HG02981 (cell line): ENCODE data around the gene NDUFB6.
"Not testable (repeated sequence)": the region's sequence is repeated elsewhere in the genome, so short reads cannot be mapped to it uniquely, and the experiment has no call there.

Experiments
- ATAC-seq: cut with Tn5 transposase; IDR thresholded peaks from one replicate; pipeline ENCODE4 v1.9.1; 2021; ENCODE audit warnings: mild to moderate bottlenecking, moderate library complexity; ENCODE audit not compliant: unreplicated experiment

Gene NDUFB6

DNA sequence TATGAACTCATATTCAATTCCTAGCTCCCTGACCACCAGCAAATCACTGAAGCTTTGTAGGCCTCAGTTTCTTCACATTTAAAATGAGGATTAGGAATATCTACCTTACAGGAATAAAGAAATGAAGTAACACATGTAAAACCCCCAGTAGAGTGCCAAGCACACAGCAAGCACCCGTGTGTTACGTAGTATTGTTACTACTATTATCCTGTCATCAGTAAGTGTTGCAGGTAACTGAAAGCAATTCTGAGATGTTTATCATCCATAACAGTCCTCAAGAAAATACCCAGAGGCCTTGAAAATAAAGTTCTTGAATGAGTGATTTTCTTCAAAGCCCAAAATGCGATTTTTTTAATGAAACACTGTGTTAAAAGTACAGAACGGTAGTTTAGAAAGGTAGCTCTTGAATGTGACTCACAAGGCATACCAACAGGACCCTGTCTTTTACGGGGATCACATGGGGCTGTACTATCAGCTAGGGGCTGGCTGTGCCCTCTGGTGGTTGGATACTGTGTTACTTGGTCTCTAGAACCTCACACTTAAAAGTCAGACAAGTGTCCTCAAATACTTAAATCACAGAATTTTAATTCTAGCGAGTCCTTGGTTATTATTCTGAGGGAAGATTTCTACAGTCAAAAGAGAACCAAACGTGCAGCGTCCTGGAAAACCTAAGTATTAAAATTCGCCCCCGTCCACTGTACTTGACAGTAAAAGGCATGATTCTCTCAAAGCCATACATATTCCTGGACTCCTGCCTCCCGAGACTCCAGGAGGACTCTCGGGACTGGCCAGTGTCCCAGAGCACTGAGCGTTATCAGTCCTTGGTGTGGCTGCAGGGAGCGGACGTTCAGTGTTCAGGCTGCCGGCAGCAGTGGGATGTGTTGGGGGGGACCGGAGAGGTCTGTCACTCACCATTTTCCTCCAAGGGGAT, 725 bp downstream of the NDUFB6 start:
- ATAC-seq: peak; percentile 92

DNA sequence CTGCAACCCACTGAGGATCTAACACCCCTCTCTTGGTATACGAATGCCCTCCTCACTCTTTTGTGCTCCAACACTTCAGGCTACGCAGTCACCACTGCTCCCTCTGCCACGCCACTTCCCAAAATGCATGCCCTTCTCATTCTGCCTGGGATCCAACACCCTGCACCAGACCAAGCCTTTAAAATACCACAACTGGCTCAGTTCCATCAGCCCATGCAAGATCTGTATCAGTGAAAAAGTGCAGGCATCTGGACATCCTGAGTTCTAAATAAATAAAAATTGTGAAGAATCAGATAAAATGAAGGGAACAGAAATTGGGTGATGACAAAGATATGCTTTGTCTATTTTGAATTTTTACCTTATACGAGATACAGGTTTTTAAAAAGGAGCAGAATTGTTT, 2.7 kb downstream of the NDUFB6 start:
- no peak for ATAC-seq

DNA sequence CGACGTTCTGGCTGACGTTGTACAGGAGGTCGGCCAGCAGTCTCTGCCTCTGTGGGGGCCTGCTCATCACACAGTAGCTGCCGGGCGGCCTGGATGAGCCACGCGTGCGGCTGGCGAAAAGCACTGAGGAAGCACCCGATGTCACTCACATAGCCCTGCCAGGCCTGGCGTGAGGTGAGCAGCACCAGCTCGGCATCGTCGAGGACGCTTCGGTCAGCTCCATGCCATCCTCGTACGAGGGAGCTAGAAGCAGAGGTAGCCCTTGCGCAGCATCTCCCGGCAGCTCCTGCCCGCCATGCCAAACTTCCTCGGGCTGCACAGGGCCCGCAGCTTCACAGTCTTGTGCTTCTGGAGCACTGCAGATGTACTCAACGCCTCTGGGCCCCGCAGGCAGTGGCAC, 6.2 kb downstream of the NDUFB6 start:
- no peak for ATAC-seq

DNA sequence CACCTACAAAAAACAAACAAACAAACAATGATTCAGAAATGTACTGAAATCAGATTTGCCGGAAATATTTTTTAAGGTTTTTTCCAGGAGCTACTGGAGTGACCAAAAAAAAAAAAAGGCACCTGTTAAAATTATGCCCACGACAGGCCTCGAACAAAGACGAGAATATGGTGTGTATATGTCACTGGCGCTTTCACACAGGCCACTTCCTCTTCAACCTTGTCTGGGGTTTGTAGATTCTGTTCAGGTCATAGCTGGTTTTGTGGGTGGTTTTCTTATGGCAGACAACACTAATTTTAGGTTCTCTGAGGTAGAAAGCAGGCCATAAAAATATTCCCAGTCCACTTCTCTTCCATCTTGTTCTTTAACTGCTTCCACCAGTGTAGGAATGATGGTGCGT, 7.0 kb downstream of the NDUFB6 start:
- ATAC-seq: no peak

DNA sequence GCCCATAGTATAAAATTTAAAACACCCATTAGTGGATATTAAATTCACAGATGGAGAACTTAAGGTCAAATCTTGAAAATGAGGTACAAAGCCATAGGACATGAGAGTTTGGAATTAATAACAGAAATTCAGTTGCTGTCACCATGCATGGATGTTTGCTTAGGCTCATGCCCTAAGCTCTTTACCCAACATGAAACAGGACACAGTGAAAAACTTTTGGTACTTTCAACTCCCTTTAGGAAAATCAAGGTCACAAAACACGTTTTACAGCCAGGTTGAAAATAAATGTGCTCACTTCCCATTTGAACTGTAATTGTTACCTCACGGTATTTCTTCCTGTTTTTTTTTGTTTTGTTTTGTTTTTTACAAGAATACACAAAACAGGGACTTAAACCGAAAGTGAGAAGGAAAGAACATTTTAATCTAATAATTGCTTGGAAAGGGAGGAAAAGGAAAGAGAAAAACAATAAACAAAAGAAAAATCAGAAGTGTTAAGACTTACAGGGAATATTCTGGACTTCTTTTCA, 14.5 kb downstream of the NDUFB6 start:
- no peak for ATAC-seq

DNA sequence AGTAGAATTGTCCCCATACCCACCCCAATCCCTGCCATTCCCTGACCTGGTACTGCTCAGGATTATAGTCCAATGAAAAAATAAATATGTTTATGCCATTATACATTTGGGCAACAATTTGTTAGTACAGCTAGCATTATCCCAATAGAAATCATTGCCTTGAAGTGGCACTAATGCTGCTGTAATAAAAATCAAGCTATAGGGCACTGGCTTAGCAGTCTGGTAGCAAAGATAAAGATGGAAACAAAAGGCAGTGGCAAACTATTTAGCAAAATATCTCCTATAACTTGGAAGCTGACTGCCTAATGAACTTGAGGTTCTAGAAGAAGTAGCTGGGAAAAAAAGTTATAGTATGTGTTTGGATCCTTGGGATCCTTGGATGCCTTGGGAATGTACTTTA, 18.4 kb downstream of the NDUFB6 start:
- ATAC-seq: no peak

DNA sequence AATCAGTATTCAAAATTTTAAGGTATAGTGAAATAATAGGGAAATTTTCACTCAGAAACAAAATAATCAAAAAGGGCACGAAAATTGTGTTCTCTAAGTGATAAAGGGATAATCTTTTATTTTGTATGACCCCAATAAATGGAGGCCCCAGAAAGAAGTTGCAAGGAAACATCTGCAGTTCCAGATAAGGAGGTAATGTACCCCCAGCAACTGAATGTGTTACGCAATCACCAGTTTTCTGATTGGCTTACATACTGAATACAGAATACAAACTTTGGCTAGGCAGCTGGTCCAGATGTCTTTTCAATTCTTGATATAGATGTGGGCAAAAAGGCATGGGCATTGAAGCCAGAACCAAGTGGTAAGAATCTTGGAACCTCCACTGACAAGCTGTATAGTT, 18.9 kb downstream of the NDUFB6 start:
- ATAC-seq: no peak

DNA sequence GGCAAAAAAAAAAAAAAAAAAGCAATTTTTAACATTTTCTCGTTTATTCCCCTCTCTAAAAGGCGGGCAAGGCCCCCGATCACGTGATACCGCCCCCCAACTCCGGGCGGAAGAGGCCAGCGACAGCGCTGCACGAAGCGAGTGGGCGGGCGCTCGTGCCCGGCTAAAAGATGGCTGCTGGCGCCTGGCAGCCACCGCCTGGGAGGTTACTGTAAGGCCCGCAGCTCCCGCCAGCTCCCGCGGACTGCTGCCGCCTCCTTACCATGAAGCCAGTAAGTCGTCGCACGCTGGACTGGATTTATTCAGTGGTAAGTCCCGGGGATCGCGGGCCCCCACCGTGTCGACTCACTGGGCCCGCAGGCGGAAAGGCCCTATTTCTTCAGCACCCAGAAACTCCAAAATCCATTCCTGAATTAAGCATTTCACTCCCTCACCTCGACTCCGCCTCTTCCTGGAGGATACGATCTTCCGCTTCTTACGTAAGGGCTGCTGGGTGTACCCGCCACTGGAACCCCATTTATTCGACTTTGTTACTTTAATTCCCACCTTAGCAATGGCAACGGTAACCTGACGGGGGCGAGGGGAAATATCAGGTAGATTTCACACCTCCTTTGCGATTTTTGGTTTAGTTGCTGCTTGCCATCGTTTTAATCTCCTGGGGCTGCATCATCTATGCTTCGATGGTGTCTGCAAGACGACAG, 20.6 kb downstream of the NDUFB6 start, which contains the start of the genes SMIM27 and TOPORS:
Gene SMIM27, plus strand, starts transcription at position 156 of the 701 bp plus-strand sequence. Its CDS starts 108 bp downstream, at position 264.
Gene TOPORS, minus strand, starts transcription at position 415 of the 701 bp plus-strand sequence. Its CDS starts 150 bp downstream, at position 265.
- peak; percentile 73 for ATAC-seq

DNA sequence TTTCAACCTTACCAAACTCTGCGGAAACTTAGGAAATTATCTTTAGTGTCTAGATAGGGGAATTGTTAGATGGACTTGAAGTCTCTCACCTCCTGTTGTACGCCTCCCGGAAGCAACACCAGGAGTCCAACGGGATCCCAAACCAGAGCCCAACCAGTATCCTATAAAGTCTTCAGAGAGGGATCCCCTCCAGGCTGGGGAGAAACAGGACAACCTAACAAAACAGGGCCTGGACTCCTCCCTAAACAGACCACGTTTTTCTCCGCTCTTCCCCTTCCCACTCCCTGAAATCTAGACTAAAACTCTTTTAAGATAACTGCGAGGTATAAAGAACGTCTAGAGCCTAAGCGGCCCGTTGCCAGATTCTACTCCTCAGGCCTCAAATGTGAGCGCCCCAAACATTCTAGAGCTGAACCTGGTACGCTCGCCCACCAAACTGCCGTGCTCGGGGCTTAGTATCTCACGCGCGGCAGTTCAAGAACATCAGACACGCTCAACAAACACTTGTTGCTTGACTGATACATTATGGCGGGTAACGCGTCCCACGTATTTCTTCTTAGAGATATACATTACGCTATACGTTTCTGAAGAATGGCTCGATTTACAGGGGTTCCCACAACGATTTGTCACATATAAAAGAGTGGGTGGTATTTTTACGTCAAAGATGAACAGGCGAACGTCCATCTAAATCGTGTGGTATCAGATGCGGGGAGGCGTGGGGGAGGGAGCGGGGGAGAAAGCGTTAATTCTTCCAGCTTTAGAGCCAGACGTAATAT, 21.5 kb downstream of the NDUFB6 start:
- peak; percentile 4 for ATAC-seq

DNA sequence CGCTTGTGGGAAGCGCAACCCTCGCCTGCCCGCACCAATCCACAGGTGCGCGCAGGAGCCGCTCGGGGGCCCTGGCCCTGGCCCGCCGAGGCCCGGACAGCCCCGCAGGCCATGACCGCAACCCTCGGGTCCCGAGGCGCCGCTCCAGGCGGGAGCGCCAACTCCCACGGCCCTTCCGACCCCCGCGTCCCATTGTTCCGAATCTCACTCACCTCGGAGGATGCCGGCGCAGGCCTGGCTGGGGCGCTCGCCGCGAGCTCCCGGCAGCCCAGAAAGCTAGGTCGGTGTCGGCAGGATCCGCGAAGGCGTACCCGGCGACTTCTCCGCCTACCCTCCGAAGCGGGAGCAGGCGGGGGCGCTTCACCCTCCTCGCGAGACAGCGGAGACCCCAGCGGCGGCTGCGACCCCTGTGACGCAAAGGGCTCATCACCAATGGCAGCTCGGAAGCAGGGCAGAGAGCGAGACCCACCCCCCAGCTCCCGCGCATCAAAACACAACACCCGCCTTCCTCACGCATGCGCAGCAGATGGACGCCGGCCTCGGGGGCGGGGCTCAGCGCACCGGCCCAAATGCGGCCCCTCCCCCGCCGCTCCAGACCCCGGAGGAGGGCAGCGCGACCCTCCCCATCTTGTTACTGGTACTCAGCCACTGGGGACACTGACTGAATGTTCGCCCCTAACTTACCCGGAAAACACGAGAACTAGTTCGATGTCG, 22.2 kb downstream of the NDUFB6 start:
- peak; percentile 69 for ATAC-seq

DNA sequence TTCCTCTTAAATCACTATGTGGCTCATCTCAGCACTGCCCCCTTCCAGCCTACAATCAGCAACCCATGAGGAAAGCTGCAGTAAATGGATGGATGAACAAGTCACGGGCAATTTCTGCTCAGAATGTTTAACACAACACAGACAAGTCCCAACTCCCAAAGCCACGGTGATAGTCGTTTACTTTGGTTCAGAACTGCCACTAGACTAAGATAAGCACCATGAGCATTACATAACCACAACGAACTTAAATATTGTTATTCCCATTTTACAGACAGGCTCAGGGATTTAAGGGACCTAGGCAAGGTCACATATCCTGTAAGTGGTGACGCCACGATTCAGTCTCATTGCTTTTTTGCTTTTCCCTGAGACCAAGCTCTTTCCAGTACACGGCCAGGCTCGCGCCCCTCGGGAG, 22.8 kb downstream of the NDUFB6 start:
- no peak for ATAC-seq

DNA sequence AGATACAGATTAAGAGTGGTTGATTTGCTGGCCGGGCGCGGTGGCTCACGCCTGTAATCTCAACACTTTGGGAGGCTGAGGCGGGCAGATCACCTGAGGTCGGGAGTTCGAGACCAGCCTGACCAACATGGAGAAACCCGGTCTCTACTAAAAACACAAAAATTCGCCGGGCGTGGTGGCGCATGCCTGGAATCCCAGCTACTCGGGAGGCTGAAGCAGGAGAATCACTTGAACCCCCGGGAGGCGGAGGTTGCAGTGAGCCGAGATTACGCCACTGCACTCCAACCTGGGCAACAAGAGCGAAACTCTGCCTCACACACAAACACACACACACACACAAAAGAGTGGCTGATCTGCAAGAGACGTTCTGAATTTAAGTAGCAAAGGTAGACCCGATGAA, 24.7 kb downstream of the NDUFB6 start:
- not testable (repeated sequence) for ATAC-seq

DNA sequence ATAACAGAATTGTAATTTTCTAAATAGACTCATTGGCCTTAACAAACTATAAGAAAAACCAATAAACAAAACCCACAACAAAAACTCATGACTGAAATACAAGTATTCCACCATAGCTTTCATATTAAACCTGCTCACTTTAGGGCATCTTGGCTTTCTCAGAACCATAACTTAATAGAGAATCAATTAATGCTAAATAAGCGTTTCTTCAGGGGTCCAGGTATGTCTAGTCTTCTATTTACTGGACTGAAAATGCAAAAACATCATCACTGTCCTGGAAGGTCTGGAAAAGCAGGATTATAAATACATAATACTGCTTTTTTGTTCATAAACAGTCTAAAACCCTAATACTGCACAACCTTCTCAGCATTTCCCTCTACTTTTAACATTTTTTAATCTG, 27.1 kb downstream of the NDUFB6 start:
- ATAC-seq: no peak

DNA sequence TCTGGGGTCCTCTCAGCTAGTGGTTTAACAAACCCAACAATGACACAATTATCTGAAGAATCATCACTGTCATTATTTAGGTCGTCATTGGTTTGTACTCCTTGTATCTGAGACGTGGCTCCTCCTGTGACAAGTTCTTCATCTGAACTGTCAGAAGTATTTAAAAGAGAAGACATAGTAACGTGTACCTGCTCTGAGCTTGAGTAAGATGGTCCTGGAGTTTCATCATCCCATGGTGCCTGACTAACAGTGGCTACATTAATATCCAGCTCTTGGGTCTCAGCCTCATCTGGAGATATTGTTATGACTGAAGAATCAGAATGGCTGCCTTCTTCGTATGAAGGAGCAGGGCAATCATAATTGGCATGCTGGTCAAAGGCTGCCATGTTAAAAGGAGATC, 29.9 kb downstream of the NDUFB6 start:
- no peak for ATAC-seq

DNA sequence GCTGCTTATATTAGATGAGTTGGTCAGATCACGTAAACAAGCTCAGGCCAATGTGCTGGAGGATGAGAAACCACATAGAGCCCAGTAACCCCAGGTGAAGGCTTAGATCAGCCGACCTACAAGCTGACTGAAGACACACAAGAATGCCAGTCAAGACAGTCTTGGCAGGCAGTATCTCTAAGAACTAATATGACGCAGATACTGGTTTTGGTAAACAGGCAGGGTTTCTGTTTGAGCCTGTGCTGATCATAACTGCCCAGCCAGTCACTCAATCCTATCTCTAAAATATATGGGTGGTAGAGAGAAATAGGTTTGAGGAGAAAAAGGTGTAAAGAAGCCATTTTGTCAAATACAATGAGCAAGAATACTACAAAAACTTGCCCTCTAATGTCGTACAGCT, 39.1 kb downstream of the NDUFB6 start:
- ATAC-seq: no peak

DNA sequence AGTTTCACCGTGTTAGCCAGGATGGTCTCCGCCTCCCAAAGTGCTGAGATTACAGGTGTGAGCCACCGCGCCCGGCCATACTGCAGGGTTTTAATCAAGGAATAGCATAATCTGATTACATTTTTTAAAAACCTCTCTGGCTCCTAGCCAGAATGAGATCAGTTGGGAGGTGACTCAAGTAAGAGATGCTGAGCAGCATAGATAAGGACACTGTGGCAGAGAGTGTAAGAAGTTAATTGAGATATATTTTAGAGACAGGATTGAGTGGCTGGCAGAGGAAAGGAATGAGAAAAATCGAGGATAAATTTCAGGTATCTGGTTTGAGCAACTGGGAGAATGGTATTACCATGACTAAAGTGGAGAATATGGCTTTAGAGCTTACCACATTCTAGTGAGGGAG, 39.6 kb downstream of the NDUFB6 start:
- ATAC-seq: no peak

DNA sequence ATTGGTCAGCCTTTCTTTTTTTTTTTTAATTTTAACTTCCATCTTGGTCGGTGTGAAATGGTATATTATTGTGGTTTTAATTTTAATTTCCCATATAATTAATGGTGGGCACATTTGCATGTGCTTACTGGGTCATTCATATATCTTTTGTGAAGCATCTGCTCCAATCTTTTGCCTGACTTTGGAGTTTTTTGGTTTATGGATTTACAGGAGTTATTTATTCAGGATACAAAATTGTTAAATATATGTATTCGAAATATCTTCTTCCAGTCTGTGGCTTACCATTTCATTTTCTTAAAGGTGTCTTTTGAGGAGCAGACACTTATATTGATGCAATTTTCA, 46.3 kb downstream of the NDUFB6 start:
- ATAC-seq: no peak

DNA sequence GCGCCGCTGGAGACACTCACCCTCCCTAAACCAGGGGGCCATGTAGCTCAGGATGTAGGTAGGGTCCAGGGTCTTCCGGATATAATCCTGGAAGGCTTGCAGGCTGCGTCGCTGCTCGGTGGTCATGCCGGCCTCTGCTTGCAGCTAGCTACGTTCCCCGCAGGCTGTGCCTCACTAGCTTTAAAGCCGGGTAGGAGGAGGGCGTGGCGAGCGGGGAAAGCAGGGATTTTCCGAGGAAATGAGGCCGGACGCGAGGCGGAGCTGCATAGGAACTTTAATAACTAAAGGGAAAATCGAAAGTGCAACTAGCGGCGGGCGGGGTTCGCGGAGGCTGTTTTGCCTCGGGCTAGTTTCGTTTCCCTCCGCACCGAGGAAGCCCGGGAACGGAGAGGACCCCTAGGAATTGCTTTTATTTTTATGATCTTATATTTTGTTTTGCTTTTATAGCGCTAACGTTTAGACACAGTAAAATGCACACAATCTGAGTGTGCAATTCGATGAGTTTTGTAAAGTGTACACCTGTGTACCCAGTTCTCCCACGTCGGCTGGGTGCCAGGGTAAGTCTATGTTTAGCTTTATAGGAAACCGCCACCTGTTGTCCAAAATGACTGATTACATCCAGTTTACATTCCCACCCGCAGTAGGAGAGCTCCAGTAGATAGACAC, 46.8 kb downstream of the NDUFB6 start, which contains the start of gene RIGI:
Gene RIGI, minus strand, starts transcription at position 156 of the 666 bp plus-strand sequence. Its CDS starts 30 bp downstream, at position 126.
- ATAC-seq: peak; percentile 65

DNA sequence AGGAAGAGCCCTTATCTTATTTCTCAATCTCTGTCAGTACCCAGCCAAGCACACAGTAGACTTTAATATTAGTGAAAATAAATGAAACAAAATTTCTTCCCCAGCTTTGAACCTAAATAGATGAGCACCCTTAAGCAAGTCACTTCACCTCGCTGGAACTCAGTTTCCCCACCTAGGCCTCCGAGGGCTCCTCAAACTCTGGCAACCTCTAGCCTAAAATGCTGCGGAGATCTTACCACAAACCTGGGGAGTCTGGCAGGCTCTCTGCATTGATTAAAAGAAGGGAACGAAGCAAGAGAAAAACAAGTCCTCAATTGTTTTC, 47.3 kb downstream of the NDUFB6 start:
- ATAC-seq: peak; percentile 15
